Small intestine (tissue), 7 donors: ENCODE results near the gene RING1. TPM values are rescaled to one million over a fixed set of nuclear protein-coding genes. Genes with fewer than 3 reads are reported as not detected.

Source experiments
- DNase-seq, 2 donors: peaks; one replicate each; pipeline versions ENCODE4 v3.0.0 to v3.0.0-alpha.2; 2013
- FAIRE-seq: peaks from 2 replicates; lab custom pipeline; 2012; peaks lifted over from hg19 to GRCh38; lab: Jason Lieb, UNC
- H3K27ac ChIP-seq, 3 donors: one replicate each; pipeline ENCODE4 v1.5.1; 2013; ENCODE audit warnings: low read length in 2 of 3, mild to moderate bottlenecking in 2 of 3, control low read depth in 1 of 3, inconsistent platforms in 1 of 3, low read depth in 1 of 3, moderate library complexity in 1 of 3
- H3K27me3 ChIP-seq, 3 donors: one replicate each; pipeline ENCODE4 v1.6.1; 2013; ENCODE audit warnings: low read length in 3 of 3, inconsistent platforms in 1 of 3; ENCODE audit not compliant: control insufficient read depth in 3 of 3, insufficient read depth in 3 of 3
- H3K36me3 ChIP-seq, 3 donors: one replicate each; pipeline ENCODE4 v1.6.1; 2013; ENCODE audit warnings: low read length in 3 of 3, inconsistent platforms in 1 of 3, low read depth in 1 of 3, mild to moderate bottlenecking in 1 of 3, moderate library complexity in 1 of 3; ENCODE audit not compliant: control insufficient read depth in 3 of 3, insufficient read depth in 2 of 3
- H3K4me1 ChIP-seq, 3 donors: one replicate each; pipeline ENCODE4 v1.6.1; 2013; ENCODE audit warnings: low read length in 2 of 3, inconsistent platforms in 1 of 3, low read depth in 1 of 3, mild to moderate bottlenecking in 1 of 3, moderate library complexity in 1 of 3; ENCODE audit not compliant: control insufficient read depth in 3 of 3, insufficient read depth in 2 of 3
- H3K4me3 ChIP-seq, 3 donors: one replicate each; pipeline ENCODE4 v1.5.1; 2013; ENCODE audit warnings: low read length in 3 of 3, control low read depth in 1 of 3, inconsistent platforms in 1 of 3, low read depth in 1 of 3, mild to moderate bottlenecking in 1 of 3, moderate library complexity in 1 of 3
- H3K9me3 ChIP-seq, 2 donors: one replicate each; pipeline ENCODE4 v1.6.1; 2013; ENCODE audit warnings: low read depth in 1 of 2, low read length in 1 of 2; ENCODE audit not compliant: control insufficient read depth in 2 of 2, insufficient read depth in 1 of 2
- WGBS, 3 donors: extraction: QIAGEN DNeasy Blood & Tissue Kit; methylation state at CpG; one replicate each; pipeline ENCODE4 v1.1.7; 2013; 5-methylcytosine and 5-hydroxymethylcytosine counted together
- polyA plus RNA-seq, 4 donors: library from polyadenylated mRNA; stranded (reverse) in 3 of 4; unstranded in 1 of 4; fragments of 200-250 nt in 3 of 4; fragments of 120-200 nt in 1 of 4; gene quantifications; one replicate each; pipeline versions ENCODE4 v1.2.1 to v1.2.3, GENCODE V29; 2013
- donor health status: healthy with polysubstance abuse.
- donor health status: control.
- donor health status: control.
- donor health status: Bipolar disorder and iron deficiency.
- donor health status: healthy.

RING1 gene
- polyA plus RNA-seq, 4 donors: 30.4 to 46.7 (median 41.8) TPM

- no peaks in the 10 kb centered on the region for H3K27me3 ChIP-seq
- H3K9me3 ChIP-seq: peaks cover 0 to 5% of the 10 kb centered on the region in 2 donors
- no peak for FAIRE-seq
- DNase-seq: no peak
- WGBS, 3 donors: 96 to 100% (median 96%) methylated on average over 4 of the region's 4 CpGs
- H3K36me3 ChIP-seq: peaks cover 0 to 41% (median 0%) of the 10 kb centered on the region in 3 donors
- no peak overlapping the region for H3K27ac ChIP-seq
- peaks cover 3 to 6% (median 3%) of the 10 kb centered on the region in 3 donors for H3K4me1 ChIP-seq
- H3K4me3 ChIP-seq: no peak overlapping the region
Observed at GRCh38 chr6:33254591-33254990, 46.3 kb downstream of the RING1 start.

DNA sequence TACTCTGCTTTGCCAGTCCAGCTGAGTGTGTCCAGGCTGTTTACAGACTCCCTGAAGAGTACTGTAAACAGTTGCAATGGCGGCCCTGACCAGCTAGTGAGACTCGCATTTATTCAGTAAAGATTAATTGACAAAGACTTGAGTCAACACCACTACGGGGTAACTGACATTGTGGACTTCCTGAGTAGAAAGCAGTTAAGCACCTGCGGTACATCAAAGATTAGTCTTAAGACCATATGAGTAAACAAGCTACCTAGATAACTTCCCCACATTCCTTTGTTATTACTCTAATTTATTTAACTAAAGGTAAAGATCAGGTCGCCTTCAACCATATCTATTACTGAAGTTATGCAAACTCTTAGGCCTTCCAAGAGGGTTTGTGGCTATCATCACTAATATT is 50.7 kb downstream of the RING1 start:
- H3K4me3 ChIP-seq: no peak overlapping the region
- H3K9me3 ChIP-seq: peaks cover 0 to 5% of the 10 kb centered on the region in 2 donors
- 63 to 71% (median 70%) methylated on average over 5 of the region's 5 CpGs for WGBS, 3 donors
- H3K4me1 ChIP-seq: no peaks in the 10 kb centered on the region
- H3K36me3 ChIP-seq: peaks cover 0 to 49% (median 2%) of the 10 kb centered on the region in 3 donors
- H3K27ac ChIP-seq: peak overlapping the region in 1 of 3 donors; percentile 24
- FAIRE-seq: no peak
- DNase-seq: no peak
- no peaks in the 10 kb centered on the region for H3K27me3 ChIP-seq

Other genes starting within 250 kb of the RING1 start
- gene BRD2, start 239.9 kb upstream of the RING1 start, polyA plus RNA-seq: 100 to 1,000 TPM in 1 of 4 donors, 10 to 100 TPM in 3; 76.2 to 201 (median 90.6) TPM
- gene HLA-DOA, start 198.9 kb upstream of the RING1 start, polyA plus RNA-seq: 1 to 10 TPM in 2 of 4 donors, under 1 TPM in 2; 0.22 to 7.2 (median 3.3) TPM
- gene HLA-DPA1, start 134.9 kb upstream of the RING1 start, polyA plus RNA-seq: 100 to 1,000 TPM in 1 of 4 donors, 10 to 100 TPM in 2, 1 to 10 TPM in 1; 9.4 to 179 (median 59.4) TPM
- gene HLA-DPB1, start 132.5 kb upstream of the RING1 start, polyA plus RNA-seq: 100 to 1,000 TPM in 1 of 4 donors, 10 to 100 TPM in 3; 14.3 to 150 (median 74.4) TPM
- 1 to 10 TPM in 1 of 4 donors, under 1 TPM in 3; 0.27 to 7.5 (median 0.62) TPM for gene COL11A2, start 16.0 kb upstream of the RING1 start, polyA plus RNA-seq
- gene RXRB, start 7.8 kb upstream of the RING1 start, polyA plus RNA-seq: 10 to 100 TPM; 26.3 to 43.2 (median 30.8) TPM
- gene SLC39A7, start 7.6 kb upstream of the RING1 start, polyA plus RNA-seq: 100 to 1,000 TPM in 2 of 4 donors, 10 to 100 TPM in 2; 38.9 to 162 (median 79.1) TPM
- 10 to 100 TPM; 30.9 to 46.1 (median 33.0) TPM for gene HSD17B8, start 3.8 kb upstream of the RING1 start, polyA plus RNA-seq
- gene VPS52, start 63.4 kb downstream of the RING1 start, polyA plus RNA-seq: 10 to 100 TPM; 23.8 to 60.3 (median 48.0) TPM
- 1,000 to 10,000 TPM; 2,947 to 6,778 (median 4,959) TPM for gene RPS18, start 63.6 kb downstream of the RING1 start, polyA plus RNA-seq
- 10 to 100 TPM in 3 of 4 donors, 1 to 10 TPM in 1; 6.9 to 15.4 (median 12.7) TPM for gene B3GALT4, start 68.6 kb downstream of the RING1 start, polyA plus RNA-seq
- 10 to 100 TPM; 39.4 to 60.5 (median 43.5) TPM for gene WDR46, start 80.7 kb downstream of the RING1 start, polyA plus RNA-seq
- gene PFDN6, start 81.1 kb downstream of the RING1 start, polyA plus RNA-seq: 100 to 1,000 TPM in 3 of 4 donors, 10 to 100 TPM in 1; 83.9 to 183 (median 147) TPM
- 10 to 100 TPM; 13.2 to 69.8 (median 25.2) TPM for gene RGL2, start 90.4 kb downstream of the RING1 start, polyA plus RNA-seq
- gene TAPBP, start 105.6 kb downstream of the RING1 start, polyA plus RNA-seq: 10 to 100 TPM; 33.8 to 85.2 (median 55.6) TPM
- gene ZBTB22, start 109.2 kb downstream of the RING1 start, polyA plus RNA-seq: 10 to 100 TPM; 10.7 to 17.2 (median 13.8) TPM
- gene DAXX, start 114.5 kb downstream of the RING1 start, polyA plus RNA-seq: 10 to 100 TPM; 19.5 to 34.7 (median 28.4) TPM
- 10 to 100 TPM in 2 of 4 donors, 1 to 10 TPM in 2; 3.1 to 23.2 (median 10.7) TPM for gene KIFC1, start 183.3 kb downstream of the RING1 start, polyA plus RNA-seq
- gene PHF1, start 202.5 kb downstream of the RING1 start, polyA plus RNA-seq: 10 to 100 TPM; 32.2 to 67.6 (median 44.3) TPM
- 100 to 1,000 TPM; 129 to 255 (median 200) TPM for gene CUTA, start 209.6 kb downstream of the RING1 start, polyA plus RNA-seq
- gene SYNGAP1, start 211.6 kb downstream of the RING1 start, polyA plus RNA-seq: 10 to 100 TPM in 1 of 4 donors, 1 to 10 TPM in 2, under 1 TPM in 1; 0.89 to 16.6 (median 5.6) TPM
- gene ZBTB9, start 246.1 kb downstream of the RING1 start, polyA plus RNA-seq: 1 to 10 TPM; 1.6 to 8.5 (median 3.5) TPM